Smooth muscle cell (in vitro differentiated cells): ENCODE data around the gene UBE4B. TPM values are rescaled to one million over a fixed set of nuclear protein-coding genes. Genes with fewer than 3 reads are reported as not detected.
"Not testable (repeated sequence)": the region's sequence is repeated elsewhere in the genome, so short reads cannot be mapped to it uniquely, and the experiment has no call there.

Experiments used
- DNase-seq: peaks from one replicate; lab custom pipeline; 2025; ENCODE audit not compliant: unreplicated experiment; lab: John Stamatoyannopoulos, UW
- H2AFZ ChIP-seq: fragments of 200-600 bp; sonication (generic); 2 replicates; pipeline ENCODE4 v1.6.0; 2016; ENCODE audit warnings: antibody characterized with exemption, low read depth, mild to moderate bottlenecking
- H3F3A ChIP-seq: fragments of 200-600 bp; sonication (generic); 2 replicates; pipeline ENCODE4 v1.6.0; 2017; ENCODE audit warnings: antibody characterized with exemption, low read depth
- H3K27ac ChIP-seq: fragments of 200-600 bp; sonication (generic); 2 replicates; pipeline ENCODE4 v1.5.1; 2016; ENCODE audit warnings: low read depth, mild to moderate bottlenecking
- H3K27me3 ChIP-seq: fragments of 200-600 bp; sonication (generic); 2 replicates; pipeline ENCODE4 v1.6.1; 2016; ENCODE audit warnings: low read depth, mild to moderate bottlenecking
- H3K36me3 ChIP-seq: fragments of 200-600 bp; sonication (generic); 2 replicates; pipeline ENCODE4 v1.5.1; 2016; ENCODE audit warnings: low read depth
- H3K4me1 ChIP-seq: fragments of 200-600 bp; sonication (generic); 2 replicates; pipeline ENCODE4 v1.5.1; 2016; ENCODE audit warnings: low read depth
- H3K4me2 ChIP-seq: fragments of 200-600 bp; sonication (generic); 2 replicates; pipeline ENCODE4 v1.6.0; 2016; ENCODE audit warnings: mild to moderate bottlenecking
- H3K4me3 ChIP-seq: fragments of 200-600 bp; sonication (generic); 2 replicates; pipeline ENCODE4 v1.5.1; 2016; ENCODE audit warnings: mild to moderate bottlenecking
- H3K79me2 ChIP-seq: fragments of 200-600 bp; sonication (generic); 2 replicates; pipeline ENCODE4 v1.6.0; 2016; ENCODE audit warnings: low read depth, mild to moderate bottlenecking
- H3K9ac ChIP-seq: fragments of 200-600 bp; sonication (generic); 2 replicates; pipeline ENCODE4 v1.6.0; 2016; ENCODE audit warnings: low read depth
- H3K9me3 ChIP-seq: fragments of 200-600 bp; sonication (generic); replicated peaks from 2 replicates; pipeline ENCODE4 v1.5.1; 2016; ENCODE audit warnings: low read depth
- H4K20me1 ChIP-seq: fragments of 200-600 bp; sonication (generic); 2 replicates; pipeline ENCODE4 v1.6.0; 2016; ENCODE audit warnings: low read depth
- WGBS: methylation state at CpG from one replicate; pipeline ENCODE4 v1.1.7; 2016; ENCODE audit warnings: low lambda C conversion rate; 5-methylcytosine and 5-hydroxymethylcytosine counted together
- polyA plus RNA-seq: library from polyadenylated mRNA; unstranded; fragments of >200 nt; fragmentation: Nextera tagmentation; extraction: Ambion mirVana; gene quantifications from 2 replicates; pipeline ENCODE4 v1.2.1, GENCODE V29; 2016
- total RNA-seq: library from RNA; depleted of rRNA; stranded (reverse); fragments of >200 nt; gene quantifications from 2 replicates; pipeline ENCODE4 v1.2.3, GENCODE V29; 2014
- TF ChIP-seq, protein P1 (sequence below): fragments of 200-600 bp; sonication (generic); IDR thresholded peaks from 2 replicates; pipeline ENCODE4 v1.5.1; 2017; ENCODE audit warnings: borderline replicate concordance, mild to moderate bottlenecking, antibody characterized with exemption; ENCODE audit not compliant: insufficient read depth, poor library complexity, severe bottlenecking

The UBE4B gene
- total and polyA plus RNA-seq, 2 experiments from 2014 or later: 20.9 to 54.7 TPM

- Histone ChIP-seq H3K27ac (no peak within 1 kb of the TSS), H3K9ac (no peak within 1 kb of the TSS), H3K4me3 (peak within 1 kb of the TSS; percentile 45), H3K27me3 (peaks cover 54% of the 10 kb centered on the region), H3K4me1 (peaks cover 4% of the 10 kb centered on the region), H4K20me1 (no peaks in the 10 kb centered on the region), H2AFZ (peak within 1 kb of the TSS; percentile 51), H3F3A (no peaks in the 10 kb centered on the region), H3K36me3 (no peaks in the 10 kb centered on the region), H3K79me2 (no peaks in the 10 kb centered on the region), H3K9me3 (no peaks in the 10 kb centered on the region), H3K4me2 (peak within 1 kb of the TSS; percentile 84)
- no peak for DNase-seq
- 14% methylated on average over 26 of the region's 71 CpGs for WGBS
- TF ChIP-seq, protein P1, sequence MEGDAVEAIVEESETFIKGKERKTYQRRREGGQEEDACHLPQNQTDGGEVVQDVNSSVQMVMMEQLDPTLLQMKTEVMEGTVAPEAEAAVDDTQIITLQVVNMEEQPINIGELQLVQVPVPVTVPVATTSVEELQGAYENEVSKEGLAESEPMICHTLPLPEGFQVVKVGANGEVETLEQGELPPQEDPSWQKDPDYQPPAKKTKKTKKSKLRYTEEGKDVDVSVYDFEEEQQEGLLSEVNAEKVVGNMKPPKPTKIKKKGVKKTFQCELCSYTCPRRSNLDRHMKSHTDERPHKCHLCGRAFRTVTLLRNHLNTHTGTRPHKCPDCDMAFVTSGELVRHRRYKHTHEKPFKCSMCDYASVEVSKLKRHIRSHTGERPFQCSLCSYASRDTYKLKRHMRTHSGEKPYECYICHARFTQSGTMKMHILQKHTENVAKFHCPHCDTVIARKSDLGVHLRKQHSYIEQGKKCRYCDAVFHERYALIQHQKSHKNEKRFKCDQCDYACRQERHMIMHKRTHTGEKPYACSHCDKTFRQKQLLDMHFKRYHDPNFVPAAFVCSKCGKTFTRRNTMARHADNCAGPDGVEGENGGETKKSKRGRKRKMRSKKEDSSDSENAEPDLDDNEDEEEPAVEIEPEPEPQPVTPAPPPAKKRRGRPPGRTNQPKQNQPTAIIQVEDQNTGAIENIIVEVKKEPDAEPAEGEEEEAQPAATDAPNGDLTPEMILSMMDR: no peak
Observed at GRCh38 chr1:9996624-9997582, 35.9 kb upstream of the UBE4B start, which contains the start of gene RBP7. RBP7 (plus strand) TSS chr1:9997228; CDS start chr1:9997259, 31 bp downstream.

- no peaks in the 10 kb centered on the region for H3K36me3 ChIP-seq
- 89% methylated on average over 8 of the region's 8 CpGs for WGBS
- peaks cover 4% of the 10 kb centered on the region for H3K4me1 ChIP-seq
- H3K27ac ChIP-seq: no peak overlapping the region
- H4K20me1 ChIP-seq: no peaks in the 10 kb centered on the region
- TF ChIP-seq, protein P1: no peak
- no peak overlapping the region for H3K4me2 ChIP-seq
- H3K27me3 ChIP-seq: peaks cover 34% of the 10 kb centered on the region
- H3K9ac ChIP-seq: no peak overlapping the region
- no peaks in the 10 kb centered on the region for H3K9me3 ChIP-seq
- no peaks in the 10 kb centered on the region for H3K79me2 ChIP-seq
- no peak overlapping the region for H2AFZ ChIP-seq
- no peak for DNase-seq
- no peak overlapping the region for H3K4me3 ChIP-seq
- no peaks in the 10 kb centered on the region for H3F3A ChIP-seq
Observed at GRCh38 chr1:10001016-10001665, 31.6 kb upstream of the UBE4B start.

- not testable (repeated sequence) for H2AFZ ChIP-seq, H3K9me3 ChIP-seq, H3K4me3 ChIP-seq, H3K36me3 ChIP-seq, DNase-seq, H3K27me3 ChIP-seq, H3K4me1 ChIP-seq, H3K79me2 ChIP-seq, H3K9ac ChIP-seq, H3F3A ChIP-seq, H3K27ac ChIP-seq, H3K4me2 ChIP-seq, H4K20me1 ChIP-seq
- 89% methylated on average over 8 of the region's 8 CpGs for WGBS
Observed at GRCh38 chr1:10005248-10005647, 27.5 kb upstream of the UBE4B start.

GRCh38 chr1:10007169-10007568 is 25.6 kb upstream of the UBE4B start:
- Histone ChIP-seq H3K79me2 (no peaks in the 10 kb centered on the region), H3K4me2 (no peak overlapping the region), H3K27me3 (no peaks in the 10 kb centered on the region), H3K36me3 (no peaks in the 10 kb centered on the region), H2AFZ (no peak overlapping the region), H4K20me1 (no peaks in the 10 kb centered on the region), H3K4me1 (no peaks in the 10 kb centered on the region), H3K9me3 (no peaks in the 10 kb centered on the region), H3K9ac (no peak overlapping the region), H3F3A (no peaks in the 10 kb centered on the region), H3K4me3 (no peak overlapping the region), H3K27ac (no peak overlapping the region)
- DNase-seq: no peak
- 85% methylated on average over 4 of the region's 4 CpGs for WGBS
- TF ChIP-seq, protein P1: no peak
